ENCODE results near the gene ZNF646. TPM values are rescaled to one million over a fixed set of nuclear protein-coding genes. Genes with fewer than 3 reads are reported as not detected.

Gene ZNF646
- total RNA-seq, 1 experiment from 2014 or later, result 28.8 TPM

DNA sequence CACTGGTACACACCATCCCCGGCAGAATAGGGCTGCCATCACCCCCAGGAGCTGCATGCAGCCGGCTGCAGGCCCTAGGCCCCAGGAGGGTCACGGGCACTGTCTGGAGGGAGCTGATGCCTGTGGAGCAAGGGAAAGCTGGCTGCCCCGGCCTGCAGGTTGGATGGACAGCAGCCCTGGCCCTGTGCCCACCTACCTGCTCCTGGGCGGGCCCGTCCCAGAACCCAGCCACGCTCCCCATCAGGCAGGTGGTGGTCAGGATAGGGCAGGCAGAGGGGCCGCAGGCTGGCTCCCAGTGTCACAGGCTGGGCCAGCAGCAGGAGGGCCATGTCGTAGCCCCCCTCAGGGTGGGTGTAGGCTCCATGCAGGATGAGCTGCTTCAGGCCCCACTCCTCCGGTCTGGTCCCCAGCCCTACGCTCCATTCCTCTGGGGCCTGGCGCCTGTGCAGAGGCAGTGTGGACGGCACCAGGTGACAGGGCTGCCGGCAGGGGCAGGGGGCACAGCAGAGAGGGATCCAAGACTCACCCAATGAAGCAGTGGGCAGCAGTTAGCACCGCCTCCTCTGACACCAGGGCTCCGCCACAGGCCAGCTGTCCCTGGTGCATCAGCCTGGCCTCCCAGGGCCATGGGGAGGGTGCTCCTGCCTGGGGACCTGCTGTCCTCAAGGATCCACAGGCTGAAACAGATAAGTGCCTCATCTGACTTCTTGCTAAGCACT lies 10.5 kb downstream of the ZNF646 start:
- no peak overlapping the region for H3K4me3 ChIP-seq (ENCODE audit: insufficient read depth, low read depth, low read length)
- H3K36me3 ChIP-seq (replicated peaks; ENCODE audit: control insufficient read depth, insufficient read depth, low read length), result peaks cover 11% of the 10 kb centered on the region
- DNase-seq, result peak; percentile 70
- H3K27me3 ChIP-seq (ENCODE audit: control insufficient read depth, insufficient read depth, low read length), result no peaks in the 10 kb centered on the region

GRCh38 chr16:31085411-31085810 lies 11.2 kb downstream of the ZNF646 start:
- DNase-seq, result no peak
- H3K4me3 ChIP-seq (ENCODE audit: insufficient read depth, low read depth, low read length), result no peak overlapping the region
- H3K27me3 ChIP-seq (ENCODE audit: control insufficient read depth, insufficient read depth, low read length), result no peaks in the 10 kb centered on the region
- H3K36me3 ChIP-seq (replicated peaks; ENCODE audit: control insufficient read depth, insufficient read depth, low read length), result peaks cover 11% of the 10 kb centered on the region

GRCh38 chr16:31085873-31086628 lies 11.8 kb downstream of the ZNF646 start:
- Histone ChIP-seq H3K4me3 (ENCODE audit: insufficient read depth, low read depth, low read length) (no peak overlapping the region), H3K36me3 (replicated peaks; ENCODE audit: control insufficient read depth, insufficient read depth, low read length) (peaks cover 11% of the 10 kb centered on the region), H3K27me3 (ENCODE audit: control insufficient read depth, insufficient read depth, low read length) (no peaks in the 10 kb centered on the region)
- no peak for DNase-seq

DNA sequence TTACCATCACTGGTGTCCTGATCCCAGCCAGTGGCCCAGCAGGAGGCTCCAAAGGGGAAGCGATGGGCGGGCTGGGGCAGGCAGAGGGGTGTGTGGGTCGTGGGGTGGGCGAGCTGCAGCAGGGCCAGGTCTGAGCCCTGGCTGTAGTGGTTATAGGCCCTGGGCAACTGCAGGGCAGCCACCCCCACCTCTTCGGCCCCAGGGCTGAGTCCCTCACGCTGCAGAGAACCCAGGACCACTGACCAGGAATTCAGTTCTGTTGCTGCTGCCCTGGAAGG lies 12.3 kb downstream of the ZNF646 start:
- H3K27me3 ChIP-seq (ENCODE audit: control insufficient read depth, insufficient read depth, low read length), result no peaks in the 10 kb centered on the region
- peaks cover 13% of the 10 kb centered on the region for H3K36me3 ChIP-seq (replicated peaks; ENCODE audit: control insufficient read depth, insufficient read depth, low read length)
- no peak for DNase-seq
- H3K4me3 ChIP-seq (ENCODE audit: insufficient read depth, low read depth, low read length), result no peak overlapping the region

DNA sequence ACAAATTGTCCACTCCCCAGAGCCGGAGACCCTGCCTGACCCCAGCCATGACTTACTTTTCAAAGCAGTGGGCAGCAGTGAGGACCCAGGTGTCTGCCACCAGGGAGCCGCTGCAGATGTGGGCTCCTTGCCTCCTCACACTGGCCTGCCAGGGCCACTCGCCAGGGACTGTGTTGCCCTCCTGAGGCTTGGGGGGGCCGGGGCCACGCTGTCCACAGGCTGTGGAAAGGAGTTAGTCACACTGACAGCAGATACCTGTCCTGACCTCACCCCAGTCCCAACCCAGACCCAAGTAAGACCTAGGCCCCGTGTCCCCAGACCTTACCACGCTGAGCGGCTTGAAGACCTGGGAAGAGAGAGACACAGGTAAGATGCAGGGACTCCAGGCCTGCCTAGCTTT lies 13.3 kb downstream of the ZNF646 start:
- Histone ChIP-seq H3K36me3 (replicated peaks; ENCODE audit: control insufficient read depth, insufficient read depth, low read length) (peaks cover 12% of the 10 kb centered on the region), H3K4me3 (ENCODE audit: insufficient read depth, low read depth, low read length) (no peak overlapping the region)

GRCh38 chr16:31087971-31088370 lies 13.7 kb downstream of the ZNF646 start:
- Histone ChIP-seq H3K4me3 (ENCODE audit: insufficient read depth, low read depth, low read length) (no peak overlapping the region), H3K36me3 (replicated peaks; ENCODE audit: control insufficient read depth, insufficient read depth, low read length) (peaks cover 12% of the 10 kb centered on the region), H3K27me3 (ENCODE audit: control insufficient read depth, insufficient read depth, low read length) (no peaks in the 10 kb centered on the region)
- no peak for DNase-seq

More for the DNA sequence above, 13.3 kb downstream of the ZNF646 start:
- DNase-seq, result no peak
- no peaks in the 10 kb centered on the region for H3K27me3 ChIP-seq (ENCODE audit: control insufficient read depth, insufficient read depth, low read length)

DNA sequence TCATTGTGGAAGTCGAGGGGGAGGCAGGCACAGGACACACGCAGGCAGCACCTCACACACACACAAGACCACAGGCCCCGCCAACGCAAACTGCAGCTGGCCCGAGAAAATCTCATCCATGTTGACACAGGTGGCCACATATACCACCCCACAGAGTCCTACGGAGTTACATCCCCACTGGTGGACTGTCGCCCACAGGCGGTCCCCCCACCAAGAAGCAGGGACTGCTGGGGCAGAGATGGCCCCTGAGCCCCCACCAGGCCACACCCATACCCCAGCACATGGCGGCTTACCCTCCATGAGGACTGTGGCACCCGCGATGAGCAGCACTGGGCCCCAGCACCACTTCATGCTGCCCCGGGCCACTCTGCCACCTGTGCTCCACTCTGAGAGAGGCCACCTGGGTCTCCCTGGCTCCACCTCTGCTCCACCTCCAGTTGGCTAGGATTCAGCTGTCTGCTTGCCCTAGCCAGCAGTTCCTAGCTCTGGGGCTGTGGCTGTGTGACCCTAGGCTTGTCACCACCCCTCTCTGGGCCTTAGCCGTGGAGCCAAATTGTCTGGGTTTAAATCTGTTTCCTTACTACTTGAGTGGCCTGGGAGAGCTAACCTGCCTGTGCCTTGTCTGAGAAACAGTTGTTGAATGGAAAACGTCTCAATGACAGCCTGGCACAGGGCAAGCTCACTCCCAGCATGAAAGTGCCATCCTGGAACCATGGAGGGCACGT lies 14.4 kb downstream of the ZNF646 start, which contains the start of gene PRSS53:
PRSS53 (minus strand) TSS at position 485 of the 725 bp plus-strand sequence; CDS start at position 351, 134 bp downstream.
- no peak within 1 kb of the TSS for H3K4me3 ChIP-seq (ENCODE audit: insufficient read depth, low read depth, low read length)
- peak; percentile 30 for DNase-seq
- no peaks in the 10 kb centered on the region for H3K27me3 ChIP-seq (ENCODE audit: control insufficient read depth, insufficient read depth, low read length)
- peaks cover 12% of the 10 kb centered on the region for H3K36me3 ChIP-seq (replicated peaks; ENCODE audit: control insufficient read depth, insufficient read depth, low read length)

DNA sequence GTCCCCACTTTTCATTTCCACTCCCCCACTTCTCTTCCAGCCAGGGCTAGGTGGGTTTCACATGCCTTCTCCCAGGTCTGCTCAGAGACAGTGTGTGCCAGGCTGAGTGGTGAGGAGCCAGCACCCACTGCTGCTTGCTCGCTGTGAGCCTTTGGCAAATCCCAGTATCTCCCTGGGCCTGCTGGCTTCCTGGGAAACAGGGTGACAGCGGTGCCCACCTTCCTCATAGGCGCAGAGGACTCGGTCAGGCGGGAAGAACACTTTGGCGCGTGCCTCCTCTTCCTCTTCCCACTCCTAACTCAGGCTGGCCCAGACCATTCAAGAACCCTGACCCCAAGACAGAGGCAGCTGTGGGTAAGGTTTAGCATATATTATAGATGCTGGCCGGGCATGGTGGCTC lies 15.0 kb downstream of the ZNF646 start:
- no peak for DNase-seq
- H3K36me3 ChIP-seq (replicated peaks; ENCODE audit: control insufficient read depth, insufficient read depth, low read length), result peaks cover 12% of the 10 kb centered on the region
- no peak overlapping the region for H3K4me3 ChIP-seq (ENCODE audit: insufficient read depth, low read depth, low read length)
- H3K27me3 ChIP-seq (ENCODE audit: control insufficient read depth, insufficient read depth, low read length), result no peaks in the 10 kb centered on the region

- H3K36me3 ChIP-seq (replicated peaks; ENCODE audit: control insufficient read depth, insufficient read depth, low read length), result peaks cover 12% of the 10 kb centered on the region
Measured at GRCh38 chr16:31090540-31090939, 16.3 kb downstream of the ZNF646 start.

GRCh38 chr16:31092330-31092729 lies 18.1 kb downstream of the ZNF646 start:
- Histone ChIP-seq H3K36me3 (replicated peaks; ENCODE audit: control insufficient read depth, insufficient read depth, low read length) (peaks cover 12% of the 10 kb centered on the region), H3K27me3 (ENCODE audit: control insufficient read depth, insufficient read depth, low read length) (no peaks in the 10 kb centered on the region), H3K4me3 (ENCODE audit: insufficient read depth, low read depth, low read length) (no peak overlapping the region)
- peak; percentile 16 for DNase-seq

More at GRCh38 chr16:31090540-31090939, 16.3 kb downstream of the ZNF646 start:
- H3K27me3 ChIP-seq (ENCODE audit: control insufficient read depth, insufficient read depth, low read length), result no peaks in the 10 kb centered on the region
- H3K4me3 ChIP-seq (ENCODE audit: insufficient read depth, low read depth, low read length), result no peak overlapping the region
- DNase-seq, result no peak

DNA sequence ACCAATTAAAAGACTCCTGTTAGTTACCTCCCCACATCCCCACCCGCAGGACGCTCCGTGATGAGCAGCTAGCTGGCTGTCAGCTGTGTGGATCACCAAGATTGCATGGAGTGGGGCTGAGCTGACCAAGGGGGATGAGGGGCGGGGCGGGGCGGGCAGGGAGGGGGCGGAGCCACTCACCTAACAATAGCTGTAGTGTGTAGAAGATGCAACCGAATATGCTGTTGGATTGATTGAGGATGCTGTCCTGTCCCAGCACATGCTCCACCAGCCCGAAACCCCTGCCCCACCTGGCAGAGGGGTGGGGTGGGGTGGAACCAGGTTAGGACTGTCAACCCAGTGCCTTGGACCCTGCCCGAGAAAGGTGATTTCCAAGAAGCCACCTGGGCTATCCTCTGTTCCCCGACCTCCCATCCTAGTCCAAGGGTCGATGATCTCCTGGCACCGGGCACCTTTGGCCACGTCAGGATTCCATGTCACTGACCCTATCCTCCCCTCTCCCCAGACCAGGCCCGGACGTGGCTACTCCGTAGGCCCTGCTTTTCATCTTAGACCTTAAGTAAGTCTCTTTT lies 19.0 kb downstream of the ZNF646 start:
- Histone ChIP-seq H3K36me3 (replicated peaks; ENCODE audit: control insufficient read depth, insufficient read depth, low read length) (peaks cover 12% of the 10 kb centered on the region), H3K4me3 (ENCODE audit: insufficient read depth, low read depth, low read length) (peak overlapping the region; percentile 95), H3K27me3 (ENCODE audit: control insufficient read depth, insufficient read depth, low read length) (no peaks in the 10 kb centered on the region)
- peak; percentile 92 for DNase-seq

DNA sequence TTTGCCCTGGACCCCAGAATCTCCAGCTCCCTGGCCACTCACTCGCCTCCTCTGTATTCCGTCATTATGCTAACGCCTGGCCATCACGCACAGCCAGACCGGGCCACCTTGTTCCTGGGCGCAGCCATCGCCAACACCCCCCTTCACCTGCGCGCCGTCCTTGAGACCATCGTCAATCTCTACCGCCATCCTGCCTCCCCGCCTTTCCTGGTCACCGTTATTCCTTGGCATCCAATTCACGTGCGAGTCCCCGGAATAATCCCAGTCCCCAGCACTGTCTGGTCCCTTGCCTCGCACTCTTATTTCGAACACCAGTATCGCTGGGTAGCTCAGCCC lies 19.8 kb downstream of the ZNF646 start:
- no peaks in the 10 kb centered on the region for H3K27me3 ChIP-seq (ENCODE audit: control insufficient read depth, insufficient read depth, low read length)
- DNase-seq, result peak; percentile 80

DNA sequence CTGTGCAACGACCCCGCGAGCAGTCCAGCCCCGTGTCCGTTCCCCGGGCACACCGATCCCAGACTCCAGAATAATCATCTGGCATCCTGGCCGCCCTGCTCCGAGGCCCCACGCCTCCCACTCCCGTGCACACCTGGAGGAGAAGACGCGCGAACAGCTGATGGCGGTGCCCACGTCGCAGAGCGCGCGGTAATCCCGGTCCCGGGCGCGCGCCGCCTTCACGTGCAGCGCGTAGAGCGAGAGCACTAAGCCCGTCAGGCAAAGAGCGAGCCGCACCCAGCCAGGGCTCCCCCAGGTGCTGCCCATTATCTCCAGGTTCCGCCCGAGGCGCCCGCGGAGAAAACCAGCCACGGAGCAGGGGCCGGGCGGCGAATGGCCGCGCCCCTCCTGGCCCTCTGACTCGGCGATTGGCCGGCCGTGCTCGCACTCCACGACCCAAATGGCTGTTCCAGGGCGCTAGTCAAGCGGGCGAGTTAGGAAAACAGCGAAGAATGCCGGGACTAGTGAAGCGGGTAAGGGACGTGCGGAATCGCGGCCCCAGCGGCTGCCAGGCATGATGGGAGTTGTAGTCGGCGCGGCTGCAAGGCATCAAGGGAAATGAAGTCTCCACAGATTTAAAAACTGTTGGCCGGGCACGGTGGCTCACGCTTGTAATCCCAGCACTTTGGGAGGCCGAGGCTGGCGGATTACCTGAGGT lies 20.4 kb downstream of the ZNF646 start, which contains the start of gene VKORC1:
VKORC1 (minus strand) TSS at position 374 of the 697 bp plus-strand sequence; CDS start at position 306, 68 bp downstream.
- H3K27me3 ChIP-seq (ENCODE audit: control insufficient read depth, insufficient read depth, low read length), result no peaks in the 10 kb centered on the region
- peak; percentile 98 for DNase-seq
- peak within 1 kb of the TSS; percentile 95 for H3K4me3 ChIP-seq (ENCODE audit: insufficient read depth, low read depth, low read length)
- H3K36me3 ChIP-seq (replicated peaks; ENCODE audit: control insufficient read depth, insufficient read depth, low read length), result peaks cover 12% of the 10 kb centered on the region

More for the DNA sequence above, 19.8 kb downstream of the ZNF646 start:
- H3K4me3 ChIP-seq (ENCODE audit: insufficient read depth, low read depth, low read length), result peak overlapping the region; percentile 95
- peaks cover 12% of the 10 kb centered on the region for H3K36me3 ChIP-seq (replicated peaks; ENCODE audit: control insufficient read depth, insufficient read depth, low read length)

Measured in H7 (cell line).